Breast epithelium (tissue), 4 donors: ENCODE data around the gene TMEM229A. TPM values are rescaled to one million over a fixed set of nuclear protein-coding genes. Genes with fewer than 3 reads are reported as not detected.
"Not testable (repeated sequence)": the region's sequence is repeated elsewhere in the genome, so short reads cannot be mapped to it uniquely, and the experiment has no call there.

Experiments used
- DNase-seq, 2 donors: peaks; one replicate each; pipeline ENCODE4 v3.0.0-alpha.2; 2019; ENCODE audit warnings: low spot score in 2 of 2
- H3K27ac ChIP-seq, 2 donors: fragments of 200-600 bp; sonication (generic) in 1 of 2; one replicate each; pipeline ENCODE4 v1.5.1; 2016 to 2019; ENCODE audit warnings: mild to moderate bottlenecking in 1 of 2
- H3K27me3 ChIP-seq, 2 donors: fragments of 200-600 bp; sonication (generic) in 1 of 2; one replicate each; pipeline versions ENCODE4 v1.5.1 to v1.6.0; 2017 to 2019; ENCODE audit warnings: control low read depth in 1 of 2, mild to moderate bottlenecking in 1 of 2
- H3K36me3 ChIP-seq: fragments of 200-600 bp; one replicate; pipeline ENCODE4 v1.5.1; 2019
- H3K4me1 ChIP-seq, 2 donors: fragments of 200-600 bp; sonication (generic); one replicate each; pipeline ENCODE4 v1.5.1; 2016 to 2019; ENCODE audit warnings: control low read depth in 1 of 2
- H3K4me3 ChIP-seq, 3 donors: fragments of 200-600 bp; sonication (generic); 1 replicate in 2 of 3; 2 replicates in 1 of 3; pipeline ENCODE4 v1.5.1; 2016 to 2019; ENCODE audit warnings: mild to moderate bottlenecking in 3 of 3, moderate library complexity in 2 of 3
- H3K9me3 ChIP-seq, 2 donors: fragments of 200-600 bp; sonication (generic) in 1 of 2; one replicate each; pipeline ENCODE4 v1.5.1; 2016 to 2019; ENCODE audit warnings: control low read depth in 1 of 2
- CTCF ChIP-seq, 3 donors: fragments of 450-650 bp; IDR thresholded peaks; one replicate each; pipeline ENCODE4 v1.5.1; 2016 to 2017; ENCODE audit warnings: antibody characterized with exemption in 3 of 3, mild to moderate bottlenecking in 3 of 3, moderate library complexity in 3 of 3
- POLR2A ChIP-seq: fragments of 450-650 bp; IDR thresholded peaks from one replicate; pipeline ENCODE4 v1.6.1; 2016; ENCODE audit warnings: antibody characterized with exemption, mild to moderate bottlenecking, moderate library complexity
- POLR2AphosphoS5 ChIP-seq, 3 donors: sonication (generic); formaldehyde crosslinking; IDR thresholded peaks; one replicate each; pipeline ENCODE4 v1.6.1; 2017; ENCODE audit warnings: antibody characterized with exemption in 3 of 3
- intact Hi-C: fragments of 100-400 bp; cut with DNase I; formaldehyde crosslinking; loops from one replicate; pipeline ENCODE4 v1.15.1; 2023; ENCODE audit warnings: low total_unique reads
- total RNA-seq, 3 donors: library from RNA; depleted of rRNA; stranded (reverse); fragments of >200 nt; gene quantifications; one replicate each; pipeline ENCODE4 v1.1.0, GENCODE V29; 2016

The TMEM229A gene
- total RNA-seq, 3 donors from 2014 or later: not detected

- H3K36me3 ChIP-seq: no peaks in the 10 kb centered on the region
- TF ChIP-seq CTCF (IDR thresholded peaks at IDR 0.05): no peak
- no peak for TF ChIP-seq POLR2AphosphoS5 (IDR thresholded peaks at IDR 0.05)
- TF ChIP-seq POLR2A: no peak
- H3K27me3 ChIP-seq: no peaks in the 10 kb centered on the region
- no peaks in the 10 kb centered on the region for H3K4me1 ChIP-seq
- H3K27ac ChIP-seq: no peak overlapping the region
- no peak for DNase-seq
- intact Hi-C loops: no loop called here
- H3K9me3 ChIP-seq: no peaks in the 10 kb centered on the region
- no peak overlapping the region for H3K4me3 ChIP-seq
Measured at GRCh38 chr7:124020060-124020459, 12.8 kb downstream of the TMEM229A start.

GRCh38 chr7:124013306-124013705 is 19.6 kb downstream of the TMEM229A start:
- no peak for TF ChIP-seq POLR2AphosphoS5 (IDR thresholded peaks at IDR 0.05)
- no peak for TF ChIP-seq POLR2A
- TF ChIP-seq CTCF (IDR thresholded peaks at IDR 0.05): no peak
- Histone ChIP-seq H3K27ac (no peak overlapping the region), H3K4me3 (no peak overlapping the region), H3K9me3 (no peaks in the 10 kb centered on the region), H3K27me3 (no peaks in the 10 kb centered on the region), H3K4me1 (no peaks in the 10 kb centered on the region), H3K36me3 (no peaks in the 10 kb centered on the region)
- no peak for DNase-seq
- intact Hi-C loops: no loop called here

- no peaks in the 10 kb centered on the region for H3K9me3 ChIP-seq
- H3K4me1 ChIP-seq: no peaks in the 10 kb centered on the region
- intact Hi-C loops: no loop called here
- H3K4me3 ChIP-seq: no peak overlapping the region
- no peaks in the 10 kb centered on the region for H3K27me3 ChIP-seq
- TF ChIP-seq POLR2A: no peak
- H3K36me3 ChIP-seq: no peaks in the 10 kb centered on the region
- DNase-seq: no peak
- no peak overlapping the region for H3K27ac ChIP-seq
Measured at GRCh38 chr7:124012864-124013263, 20.0 kb downstream of the TMEM229A start.

GRCh38 chr7:124009321-124009720 is 23.5 kb downstream of the TMEM229A start:
- H3K36me3 ChIP-seq: no peaks in the 10 kb centered on the region
- DNase-seq: no peak
- intact Hi-C loops: no loop called here
- no peaks in the 10 kb centered on the region for H3K4me1 ChIP-seq
- no peak for TF ChIP-seq POLR2A
- no peaks in the 10 kb centered on the region for H3K27me3 ChIP-seq
- H3K4me3 ChIP-seq: no peak overlapping the region
- H3K9me3 ChIP-seq: peaks cover 0 to under 1% of the 10 kb centered on the region in 2 donors
- H3K27ac ChIP-seq: no peak overlapping the region

- H3K27ac ChIP-seq, intact Hi-C loops, H3K4me1 ChIP-seq, H3K9me3 ChIP-seq, H3K27me3 ChIP-seq, H3K4me3 ChIP-seq, H3K36me3 ChIP-seq, DNase-seq: not testable (repeated sequence)
Measured at GRCh38 chr7:124008296-124008695, 24.6 kb downstream of the TMEM229A start.

GRCh38 chr7:123999703-124000102 is 33.2 kb downstream of the TMEM229A start:
- Histone ChIP-seq H3K4me1 (no peaks in the 10 kb centered on the region), H3K36me3 (no peaks in the 10 kb centered on the region)
- TF ChIP-seq POLR2AphosphoS5 (IDR thresholded peaks at IDR 0.05): no peak
- no peak for TF ChIP-seq CTCF (IDR thresholded peaks at IDR 0.05)
- no peak for TF ChIP-seq POLR2A

GRCh38 chr7:123998921-123999320 is 33.9 kb downstream of the TMEM229A start:
- Histone ChIP-seq H3K27ac (no peak overlapping the region), H3K27me3 (no peaks in the 10 kb centered on the region), H3K4me1 (no peaks in the 10 kb centered on the region), H3K9me3 (peaks cover 2 to 15% of the 10 kb centered on the region in 2 donors), H3K4me3 (no peak overlapping the region), H3K36me3 (no peaks in the 10 kb centered on the region)
- DNase-seq: no peak
- intact Hi-C loops: no loop called here
- TF ChIP-seq CTCF (IDR thresholded peaks at IDR 0.05): no peak
- no peak for TF ChIP-seq POLR2A
- TF ChIP-seq POLR2AphosphoS5 (IDR thresholded peaks at IDR 0.05): no peak

More at GRCh38 chr7:123999703-124000102, 33.2 kb downstream of the TMEM229A start:
- Histone ChIP-seq H3K27me3 (no peaks in the 10 kb centered on the region), H3K9me3 (peaks cover 6 to 15% of the 10 kb centered on the region in 2 donors), H3K4me3 (no peak overlapping the region), H3K27ac (no peak overlapping the region)
- intact Hi-C loops: no loop called here
- DNase-seq: no peak
